Testis (tissue), 5 donors: ENCODE results near the gene ARPC3. TPM values are rescaled to one million over a fixed set of nuclear protein-coding genes. Genes with fewer than 3 reads are reported as not detected.

Experiments used
- DNase-seq: peaks from one replicate; pipeline ENCODE4 v3.0.0-alpha.2; 2019
- H3K27ac ChIP-seq, 2 donors: fragments of 200-600 bp; sonication (generic); one replicate each; pipeline ENCODE4 v1.5.1; 2019
- H3K27me3 ChIP-seq: fragments of 200-600 bp; sonication (generic); one replicate; pipeline ENCODE4 v1.5.1; 2019
- H3K36me3 ChIP-seq: fragments of 200-600 bp; sonication (generic); one replicate; pipeline ENCODE4 v1.5.1; 2017; ENCODE audit warnings: low read depth; ENCODE audit errors: missing control alignments
- H3K4me1 ChIP-seq: fragments of 200-600 bp; sonication (generic); one replicate; pipeline ENCODE4 v1.5.1; 2019
- H3K4me3 ChIP-seq, 2 donors: fragments of 200-600 bp; sonication (generic); one replicate each; pipeline ENCODE4 v1.5.1; 2017 to 2019
- H3K9me3 ChIP-seq: fragments of 200-600 bp; sonication (generic); one replicate; pipeline ENCODE4 v1.5.1; 2017
- CTCF ChIP-seq, 3 experiments: fragments of 450-650 bp in 2 of 3; fragments of 200-600 bp in 1 of 3; sonication (generic) in 1 of 3; IDR thresholded peaks; one replicate each; pipeline ENCODE4 v1.5.1; 2016 to 2019; ENCODE audit warnings: antibody characterized with exemption in 3 of 3, mild to moderate bottlenecking in 2 of 3, moderate library complexity in 1 of 3
- POLR2A ChIP-seq: fragments of 450-650 bp; IDR thresholded peaks from one replicate; pipeline ENCODE4 v1.6.1; 2017; ENCODE audit warnings: antibody characterized with exemption, mild to moderate bottlenecking, moderate library complexity
- WGBS, 2 donors: methylation state at CpG; one replicate each; pipeline ENCODE4 v1.1.5; 2018; 5-methylcytosine and 5-hydroxymethylcytosine counted together
- intact Hi-C: fragments of 100-400 bp; cut with DNase I; formaldehyde crosslinking; loops from one replicate; pipeline ENCODE4 v1.15.1; 2023; ENCODE audit warnings: low total_unique reads
- long read RNA-seq, 2 donors: transcript quantifications; one replicate each; lab custom pipeline, GENCODE V29; 2026
- polyA plus RNA-seq: library from polyadenylated mRNA; stranded (reverse); fragments of 350-450 nt; fragmentation: Illumina TruSeq; extraction: RNeasy Lipid Tissue Mini Kit (QIAGEN cat#74804); gene quantifications from one replicate; pipeline ENCODE4 v1.2.3, GENCODE V29; 2014; ENCODE audit warnings: low read depth, low replicate concordance; ENCODE audit not compliant: insufficient read depth
- total RNA-seq, 2 donors: library from RNA; depleted of rRNA; stranded (reverse); fragments of >200 nt; gene quantifications; one replicate each; pipeline ENCODE4 v1.2.3, GENCODE V29; 2016

Gene ARPC3
- total RNA-seq: 100 to 1,000 TPM; 244 to 270 TPM
- 216 TPM for polyA plus RNA-seq
- long read RNA-seq, donor 1, transcript ARPC3-201 (7 exons, 1,014 nt): major isoform, 147 of 221 reads
- long read RNA-seq, donor 1, partial matches to known transcripts: 72 of 221 reads
- long read RNA-seq, donor 1, other reads (novel, unspliced or antisense): 0 of 221 reads
- long read RNA-seq, donor 2, transcript ARPC3-201 (7 exons, 1,014 nt): major isoform, 98 of 163 reads
- long read RNA-seq, donor 2, partial matches to known transcripts: 62 of 163 reads
- long read RNA-seq, donor 2, other reads (novel, unspliced or antisense): 0 of 163 reads

- intact Hi-C loops: no loop called here
- peaks cover 5% of the 10 kb centered on the region for H3K4me1 ChIP-seq
- no peaks in the 10 kb centered on the region for H3K36me3 ChIP-seq
- H3K4me3 ChIP-seq: peak within 1 kb of the TSS; percentile 80 to 93
- H3K27ac ChIP-seq: peak within 1 kb of the TSS; percentile 81 to 85
- TF ChIP-seq CTCF (IDR thresholded peaks at IDR 0.05): peak; percentile 65 to 84 (median 73)
- no peak for TF ChIP-seq POLR2A
- H3K27me3 ChIP-seq: no peaks in the 10 kb centered on the region
- H3K9me3 ChIP-seq: no peaks in the 10 kb centered on the region
- DNase-seq: peak; percentile 97
- WGBS, 2 donors: 0 to 2% methylated on average over 27 to 45 of the region's 51 CpGs
Observed at GRCh38 chr12:110449799-110450497, at the start of gene ARPC3. ARPC3 (minus strand) TSS chr12:110450337; CDS start chr12:110450260, 77 bp downstream.

DNA sequence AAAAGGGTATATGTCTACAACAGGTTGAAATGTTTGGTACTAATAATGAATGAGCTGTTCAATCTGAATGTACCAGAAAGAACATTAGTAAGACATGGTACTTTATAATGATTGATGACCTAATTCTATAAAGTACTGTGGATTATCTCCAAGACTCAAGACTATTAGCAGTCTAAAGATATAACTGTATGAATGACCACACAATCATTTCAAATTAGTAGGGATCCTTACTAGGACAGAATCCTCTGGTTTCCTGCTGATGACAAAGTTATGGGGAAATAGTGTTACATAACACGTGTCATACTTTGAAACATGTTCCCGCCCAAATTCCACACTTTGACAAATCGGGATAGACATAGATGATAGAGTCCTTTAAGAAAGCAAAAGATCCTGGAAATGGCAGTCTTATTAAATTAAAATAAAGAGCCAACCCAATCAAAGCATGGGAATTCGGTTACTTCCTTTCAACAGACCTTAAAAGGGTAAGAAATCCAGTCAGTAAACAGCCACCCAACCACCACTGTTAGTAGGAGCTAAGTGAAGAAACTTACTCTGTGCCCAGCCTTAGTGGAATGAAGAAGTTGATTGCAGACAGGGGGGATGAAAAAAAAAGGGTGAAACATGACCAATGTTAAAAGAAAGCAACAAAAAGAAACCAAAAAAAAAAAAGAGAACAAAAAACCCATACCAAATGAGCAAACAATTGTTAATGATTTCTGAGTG is 49.0 kb upstream of the ARPC3 start:
- no peak overlapping the region for H3K4me3 ChIP-seq
- no peaks in the 10 kb centered on the region for H3K4me1 ChIP-seq
- intact Hi-C loops: no loop called here
- TF ChIP-seq CTCF (IDR thresholded peaks at IDR 0.05) (no peak), POLR2A (no peak)
- DNase-seq: no peak
- no peaks in the 10 kb centered on the region for H3K27me3 ChIP-seq
- no peaks in the 10 kb centered on the region for H3K9me3 ChIP-seq
- 61 to 72% methylated on average over 4 of the region's 4 CpGs for WGBS, 2 donors
- H3K36me3 ChIP-seq: no peaks in the 10 kb centered on the region
- H3K27ac ChIP-seq: no peak overlapping the region

DNA sequence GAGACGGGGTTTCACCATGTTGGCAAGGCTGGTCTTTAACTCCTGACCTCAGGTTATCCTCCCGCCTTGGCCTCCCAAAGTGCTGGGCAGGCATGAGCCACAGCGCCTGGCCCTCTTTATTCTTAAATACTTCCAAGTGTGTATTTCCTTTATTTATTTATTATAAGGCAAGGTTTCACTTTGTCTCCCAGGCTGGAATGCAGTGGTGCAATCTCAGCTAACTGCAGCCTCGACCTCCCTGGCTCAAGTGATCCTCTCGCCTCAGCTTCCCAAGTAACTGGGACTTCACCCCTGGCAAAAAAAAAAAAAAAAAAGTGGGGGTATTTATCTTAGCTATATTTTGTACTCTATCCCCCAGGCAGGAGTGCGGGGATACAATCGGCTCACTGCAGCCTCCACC is 25.3 kb upstream of the ARPC3 start:
- Histone ChIP-seq H3K27me3 (no peaks in the 10 kb centered on the region), H3K4me3 (no peak overlapping the region), H3K27ac (no peak overlapping the region), H3K9me3 (no peaks in the 10 kb centered on the region), H3K36me3 (no peaks in the 10 kb centered on the region), H3K4me1 (no peaks in the 10 kb centered on the region)
- 87 to 98% methylated on average over 7 of the region's 7 CpGs for WGBS, 2 donors
- no peak for DNase-seq
- TF ChIP-seq CTCF (IDR thresholded peaks at IDR 0.05) (no peak), POLR2A (no peak)
- intact Hi-C loops: no loop called here

DNA sequence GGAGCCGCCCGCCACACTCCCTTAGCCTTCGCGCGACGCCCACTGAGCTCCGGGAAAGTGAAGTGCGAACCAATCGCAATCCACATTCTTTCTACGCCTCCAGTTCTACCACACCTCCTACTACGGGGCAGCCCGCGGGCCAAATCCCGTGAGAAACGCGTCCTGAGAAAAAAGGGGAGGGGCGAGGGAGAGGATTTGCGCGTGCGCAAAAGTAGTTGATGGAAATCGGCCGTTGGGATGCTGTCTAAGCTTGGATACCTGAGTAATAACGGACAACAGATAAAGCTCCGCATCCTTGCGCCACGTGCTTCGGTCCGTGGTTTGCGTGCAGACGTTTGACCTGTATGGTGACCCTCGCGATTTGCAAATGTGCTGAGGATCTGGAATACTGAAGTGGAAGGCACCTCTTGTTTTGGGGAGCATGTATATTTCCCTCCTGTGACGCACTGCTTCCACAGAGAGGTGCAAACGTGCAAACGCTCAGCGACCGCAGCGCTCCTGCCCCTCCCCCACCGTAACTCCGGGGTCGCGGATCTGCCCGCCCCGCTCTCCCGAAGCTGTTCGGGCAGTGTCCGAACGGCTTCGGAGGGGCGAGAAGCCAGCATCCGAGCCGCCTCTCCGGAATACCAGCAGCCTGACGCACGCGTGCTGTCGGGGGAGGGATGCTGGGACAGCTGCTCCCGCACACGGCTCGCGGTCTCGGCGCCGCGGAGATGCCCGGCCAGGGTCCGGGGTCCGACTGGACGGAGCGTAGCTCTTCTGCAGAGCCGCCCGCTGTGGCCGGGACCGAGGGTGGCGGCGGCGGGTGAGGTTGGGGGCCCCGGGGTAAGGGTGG is 18.3 kb upstream of the ARPC3 start, which contains the start of the genes FAM216A and GPN3:
FAM216A (plus strand) TSS at position 632 of the 835 bp plus-strand sequence; CDS start at position 663, 31 bp downstream.
GPN3 (minus strand) TSS at position 44 of the 835 bp plus-strand sequence. CDS start 54 bp downstream, outside the sequence.
- Histone ChIP-seq H3K4me1 (peaks cover 10% of the 10 kb centered on the region), H3K27ac (peak within 1 kb of the TSS; percentile 85 to 91), H3K9me3 (no peaks in the 10 kb centered on the region), H3K36me3 (no peaks in the 10 kb centered on the region), H3K27me3 (no peaks in the 10 kb centered on the region), H3K4me3 (peak within 1 kb of the TSS; percentile 74 to 83)
- 0 to 1% methylated on average over 48 to 71 of the region's 78 CpGs for WGBS, 2 donors
- intact Hi-C loops: loop anchor here (10.0 kb wide), 1 partner anchor 126 kb away; no protein-coding TSS in a partner anchor
- peak; percentile 40 for TF ChIP-seq POLR2A
- TF ChIP-seq CTCF (IDR thresholded peaks at IDR 0.05): peak in 1 of 3 experiments; percentile 22
- peak; percentile 98 for DNase-seq
